BJ (cell line): ENCODE data around the gene B4GALT7. TPM values are rescaled to one million over a fixed set of nuclear protein-coding genes. Genes with fewer than 3 reads are reported as not detected.
A peak's percentile ranks its signal among the peaks of the same experiment; 100 is the strongest.

Experiments used
- CTCF ChIA-PET: fragments of 350-600 bp; formaldehyde crosslinking; extraction: SDS; loops from one replicate; lab custom pipeline; 2021; ENCODE audit warnings: antibody characterized with exemption, inconsistent platforms; lab: Yijun Ruan, JAX
- POLR2A ChIA-PET: fragments of 300-600 bp; sonication (Branson Sonifier 250); formaldehyde crosslinking; extraction: SDS; loops from one replicate; lab custom pipeline; 2021; ENCODE audit warnings: antibody characterized with exemption; lab: Charles Lee
- DNase-seq: peaks from one replicate; pipeline ENCODE4 v3.0.0-alpha.2; 2011; ENCODE audit warnings: low read depth
- H3K27me3 ChIP-seq: 2 replicates; pipeline ENCODE4 v1.6.0; 2011; ENCODE audit warnings: low read length; ENCODE audit not compliant: control insufficient read depth, insufficient read depth
- H3K36me3 ChIP-seq: 2 replicates; pipeline ENCODE4 v1.5.1; 2011; ENCODE audit warnings: low read length; ENCODE audit not compliant: control insufficient read depth, insufficient read depth
- H3K4me3 ChIP-seq: 2 replicates; pipeline ENCODE4 v1.5.1; 2011; ENCODE audit warnings: low read depth, mild to moderate bottlenecking, control low read depth, low read length
- polyA plus RNA-seq: library from polyadenylated mRNA; depleted of rRNA; stranded (reverse); fragments of >200 nt; gene quantifications from 2 replicates; pipeline ENCODE4 v1.2.3, GENCODE V29; 2011
- TF ChIP-seq, protein P1 (sequence below): IDR thresholded peaks from 2 replicates; pipeline ENCODE4 v1.5.1; 2011; ENCODE audit warnings: low read depth, mild to moderate bottlenecking, control low read depth, inconsistent platforms, low read length, moderate library complexity; ENCODE audit not compliant: insufficient read depth

B4GALT7 gene
- polyA plus RNA-seq, 1 experiment: 39.5 TPM

- POLR2A ChIA-PET: no interaction called here
- Histone ChIP-seq H3K4me3 (no peak overlapping the region), H3K27me3 (no peaks in the 10 kb centered on the region), H3K36me3 (peaks cover 18% of the 10 kb centered on the region)
- TF ChIP-seq, protein P1, sequence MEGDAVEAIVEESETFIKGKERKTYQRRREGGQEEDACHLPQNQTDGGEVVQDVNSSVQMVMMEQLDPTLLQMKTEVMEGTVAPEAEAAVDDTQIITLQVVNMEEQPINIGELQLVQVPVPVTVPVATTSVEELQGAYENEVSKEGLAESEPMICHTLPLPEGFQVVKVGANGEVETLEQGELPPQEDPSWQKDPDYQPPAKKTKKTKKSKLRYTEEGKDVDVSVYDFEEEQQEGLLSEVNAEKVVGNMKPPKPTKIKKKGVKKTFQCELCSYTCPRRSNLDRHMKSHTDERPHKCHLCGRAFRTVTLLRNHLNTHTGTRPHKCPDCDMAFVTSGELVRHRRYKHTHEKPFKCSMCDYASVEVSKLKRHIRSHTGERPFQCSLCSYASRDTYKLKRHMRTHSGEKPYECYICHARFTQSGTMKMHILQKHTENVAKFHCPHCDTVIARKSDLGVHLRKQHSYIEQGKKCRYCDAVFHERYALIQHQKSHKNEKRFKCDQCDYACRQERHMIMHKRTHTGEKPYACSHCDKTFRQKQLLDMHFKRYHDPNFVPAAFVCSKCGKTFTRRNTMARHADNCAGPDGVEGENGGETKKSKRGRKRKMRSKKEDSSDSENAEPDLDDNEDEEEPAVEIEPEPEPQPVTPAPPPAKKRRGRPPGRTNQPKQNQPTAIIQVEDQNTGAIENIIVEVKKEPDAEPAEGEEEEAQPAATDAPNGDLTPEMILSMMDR: no peak
- CTCF ChIA-PET: no interaction called here
- DNase-seq: no peak
These were observed 5.1 kb downstream of the B4GALT7 start for GRCh38 chr5:177605078-177605477.

DNA sequence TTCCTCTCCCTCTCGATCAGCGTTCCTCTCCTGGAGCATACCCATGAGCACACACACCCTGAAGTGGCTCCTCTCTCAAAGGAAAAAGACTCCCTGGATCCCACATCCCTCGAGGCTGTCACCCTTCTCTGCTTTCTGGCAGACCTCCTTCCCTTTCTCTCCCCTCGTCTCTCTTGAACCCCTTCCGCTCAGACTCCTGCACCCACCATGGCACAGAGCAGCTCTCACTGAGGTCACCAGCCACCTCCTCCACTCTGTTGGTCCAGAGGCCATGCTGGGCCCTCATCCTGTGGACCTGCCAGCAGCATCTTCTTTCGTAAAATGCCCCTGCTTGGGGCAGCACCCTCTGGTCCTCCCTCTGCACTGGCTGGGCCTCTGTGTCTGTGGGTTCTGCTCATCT, 5.7 kb downstream of the B4GALT7 start:
- ChIA-PET CTCF (no interaction called here), POLR2A (no interaction called here)
- Histone ChIP-seq H3K4me3 (no peak overlapping the region), H3K36me3 (peaks cover 19% of the 10 kb centered on the region), H3K27me3 (no peaks in the 10 kb centered on the region)
- DNase-seq: no peak
- TF ChIP-seq, protein P1: no peak

- H3K4me3 ChIP-seq: no peak overlapping the region
These were observed 6.4 kb downstream of the B4GALT7 start for GRCh38 chr5:177606071-177607051.

GRCh38 chr5:177607115-177607451, 7.2 kb downstream of the B4GALT7 start:
- DNase-seq: no peak
- TF ChIP-seq, protein P1: no peak
- no peaks in the 10 kb centered on the region for H3K27me3 ChIP-seq
- H3K4me3 ChIP-seq: no peak overlapping the region
- H3K36me3 ChIP-seq: peaks cover 20% of the 10 kb centered on the region
- CTCF ChIA-PET: interaction anchor here (0.7 to 2.8 kb wide), 7 partner anchors 9 to 91 kb away, joined by 3 to 18 read pairs (median 5); partner anchors contain the start of genes DDX41 and TMED9
- POLR2A ChIA-PET: no interaction called here

More at GRCh38 chr5:177606071-177607051, 6.4 kb downstream of the B4GALT7 start:
- Histone ChIP-seq H3K36me3 (peaks cover 20% of the 10 kb centered on the region), H3K27me3 (no peaks in the 10 kb centered on the region)
- no peak for DNase-seq
- POLR2A ChIA-PET: no interaction called here
- CTCF ChIA-PET: interaction anchor here (2.3 to 2.8 kb wide), 2 partner anchors 11 to 15 kb away, joined by 14 to 18 read pairs; no protein-coding TSS in a partner anchor
- TF ChIP-seq, protein P1: no peak

DNA sequence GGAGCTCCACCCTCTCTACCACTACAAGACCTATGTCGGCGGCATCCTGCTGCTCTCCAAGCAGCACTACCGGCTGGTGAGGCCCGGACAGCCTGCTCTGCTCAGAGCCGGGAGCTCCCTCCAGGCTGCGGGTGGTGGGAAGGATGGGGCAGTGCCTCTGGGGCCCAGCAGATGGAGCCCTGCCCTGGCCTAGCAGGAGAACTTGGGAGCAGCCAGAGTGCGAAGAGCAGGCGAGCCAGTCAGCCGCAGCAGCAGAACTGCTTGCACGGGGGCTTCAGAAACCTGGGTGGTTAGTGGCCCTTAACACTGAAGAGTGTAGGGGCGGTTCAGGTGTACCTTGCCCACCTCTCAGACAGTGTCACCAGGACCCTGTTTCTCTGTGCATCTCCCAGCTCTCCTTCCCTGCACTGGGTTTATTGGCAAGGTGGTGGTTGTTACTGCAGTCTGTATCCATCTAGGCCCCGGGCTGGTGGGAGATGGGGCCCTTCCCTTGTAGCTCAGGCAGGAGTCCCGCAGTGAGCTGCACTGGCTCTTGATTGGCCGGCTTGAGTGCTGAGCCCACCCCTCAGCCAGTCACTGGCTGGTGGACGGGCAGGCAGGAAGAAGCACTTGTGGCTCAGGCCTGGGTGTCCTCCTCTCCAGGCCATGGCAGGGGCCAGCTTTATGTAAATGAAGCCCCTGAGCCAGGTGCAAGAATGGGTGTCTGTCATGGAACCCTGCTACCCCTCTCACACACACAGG, 7.7 kb downstream of the B4GALT7 start:
- ChIA-PET CTCF (interaction anchor here (0.7 to 2.8 kb wide), 7 partner anchors 9 to 91 kb away, joined by 3 to 18 read pairs (median 5); partner anchors contain the start of genes DDX41 and TMED9), POLR2A (no interaction called here)
- DNase-seq: no peak
- peaks cover 20% of the 10 kb centered on the region for H3K36me3 ChIP-seq
- TF ChIP-seq, protein P1: peak; percentile 94
- no peaks in the 10 kb centered on the region for H3K27me3 ChIP-seq
- no peak overlapping the region for H3K4me3 ChIP-seq
